Measurements from ENCODE around the gene SMIM38.

Gene SMIM38

DNA sequence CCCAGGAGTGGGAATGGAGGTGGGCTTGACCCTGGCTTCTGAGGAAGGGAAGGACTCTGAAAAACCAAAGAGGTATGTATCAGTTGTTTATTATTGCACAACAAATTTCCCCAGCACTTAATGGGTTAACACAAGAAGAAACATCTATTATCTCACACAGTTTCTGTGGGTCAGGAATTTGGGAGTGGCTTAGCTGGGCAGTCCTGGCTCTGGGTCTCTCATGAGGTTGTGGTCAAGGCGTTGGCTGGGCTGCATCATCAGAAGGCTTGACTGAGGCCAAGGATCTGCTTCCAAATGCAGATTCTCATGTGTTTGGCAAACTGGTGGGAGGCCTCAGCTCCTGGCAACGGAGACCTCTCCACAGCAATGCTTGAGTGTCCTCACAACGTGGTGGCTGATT lies 17.5 kb upstream of the SMIM38 start:
- TF ChIP-seq TAF1 (IDR thresholded peaks at IDR 0.05; ENCODE audit: borderline replicate concordance, insufficient read depth, low read length) (no peak), SIN3A (IDR thresholded peaks at IDR 0.05; ENCODE audit: borderline replicate concordance, insufficient read depth, low read length) (no peak), FOXP2 (optimal IDR thresholded peaks at IDR 0.05; ENCODE audit: borderline replicate concordance, extremely low read depth, extremely low read length, insufficient read depth) (no peak), POLR2AphosphoS5 (IDR thresholded peaks at IDR 0.05; ENCODE audit: low read depth, low read length) (no peak)
- TF ChIP-seq, protein P1, sequence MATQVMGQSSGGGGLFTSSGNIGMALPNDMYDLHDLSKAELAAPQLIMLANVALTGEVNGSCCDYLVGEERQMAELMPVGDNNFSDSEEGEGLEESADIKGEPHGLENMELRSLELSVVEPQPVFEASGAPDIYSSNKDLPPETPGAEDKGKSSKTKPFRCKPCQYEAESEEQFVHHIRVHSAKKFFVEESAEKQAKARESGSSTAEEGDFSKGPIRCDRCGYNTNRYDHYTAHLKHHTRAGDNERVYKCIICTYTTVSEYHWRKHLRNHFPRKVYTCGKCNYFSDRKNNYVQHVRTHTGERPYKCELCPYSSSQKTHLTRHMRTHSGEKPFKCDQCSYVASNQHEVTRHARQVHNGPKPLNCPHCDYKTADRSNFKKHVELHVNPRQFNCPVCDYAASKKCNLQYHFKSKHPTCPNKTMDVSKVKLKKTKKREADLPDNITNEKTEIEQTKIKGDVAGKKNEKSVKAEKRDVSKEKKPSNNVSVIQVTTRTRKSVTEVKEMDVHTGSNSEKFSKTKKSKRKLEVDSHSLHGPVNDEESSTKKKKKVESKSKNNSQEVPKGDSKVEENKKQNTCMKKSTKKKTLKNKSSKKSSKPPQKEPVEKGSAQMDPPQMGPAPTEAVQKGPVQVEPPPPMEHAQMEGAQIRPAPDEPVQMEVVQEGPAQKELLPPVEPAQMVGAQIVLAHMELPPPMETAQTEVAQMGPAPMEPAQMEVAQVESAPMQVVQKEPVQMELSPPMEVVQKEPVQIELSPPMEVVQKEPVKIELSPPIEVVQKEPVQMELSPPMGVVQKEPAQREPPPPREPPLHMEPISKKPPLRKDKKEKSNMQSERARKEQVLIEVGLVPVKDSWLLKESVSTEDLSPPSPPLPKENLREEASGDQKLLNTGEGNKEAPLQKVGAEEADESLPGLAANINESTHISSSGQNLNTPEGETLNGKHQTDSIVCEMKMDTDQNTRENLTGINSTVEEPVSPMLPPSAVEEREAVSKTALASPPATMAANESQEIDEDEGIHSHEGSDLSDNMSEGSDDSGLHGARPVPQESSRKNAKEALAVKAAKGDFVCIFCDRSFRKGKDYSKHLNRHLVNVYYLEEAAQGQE (IDR thresholded peaks at IDR 0.05; ENCODE audit: insufficient read depth in 1 of 2, low read depth in 2 of 2, low read length in 2 of 2): no peak

DNA sequence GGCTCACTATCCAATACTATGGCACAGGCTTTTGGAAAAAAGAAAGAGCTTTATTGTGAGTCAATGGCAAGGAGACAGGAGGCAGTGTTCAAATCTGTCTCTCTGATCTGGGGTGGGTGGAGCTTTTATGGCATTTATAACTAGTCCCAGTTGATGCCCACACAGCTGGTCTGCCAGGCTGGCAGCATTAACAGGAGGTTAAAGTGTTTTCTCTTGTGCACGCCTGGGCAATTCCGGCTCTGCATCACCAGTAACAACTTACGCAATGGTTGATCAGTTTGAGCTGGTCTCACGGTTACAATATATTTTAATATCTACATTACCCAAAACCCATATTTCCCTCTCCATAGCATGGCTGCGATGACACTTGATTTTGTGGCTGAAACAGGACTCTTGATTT lies 15.1 kb upstream of the SMIM38 start:
- TF ChIP-seq TAF1 (IDR thresholded peaks at IDR 0.05; ENCODE audit: borderline replicate concordance, insufficient read depth, low read length) (no peak), POLR2AphosphoS5 (IDR thresholded peaks at IDR 0.05; ENCODE audit: low read depth, low read length) (no peak), FOXP2 (optimal IDR thresholded peaks at IDR 0.05; ENCODE audit: borderline replicate concordance, extremely low read depth, extremely low read length, insufficient read depth) (no peak), SIN3A (IDR thresholded peaks at IDR 0.05; ENCODE audit: borderline replicate concordance, insufficient read depth, low read length) (no peak)
- TF ChIP-seq, protein P1 (IDR thresholded peaks at IDR 0.05; ENCODE audit: insufficient read depth in 1 of 2, low read depth in 2 of 2, low read length in 2 of 2): no peak

DNA sequence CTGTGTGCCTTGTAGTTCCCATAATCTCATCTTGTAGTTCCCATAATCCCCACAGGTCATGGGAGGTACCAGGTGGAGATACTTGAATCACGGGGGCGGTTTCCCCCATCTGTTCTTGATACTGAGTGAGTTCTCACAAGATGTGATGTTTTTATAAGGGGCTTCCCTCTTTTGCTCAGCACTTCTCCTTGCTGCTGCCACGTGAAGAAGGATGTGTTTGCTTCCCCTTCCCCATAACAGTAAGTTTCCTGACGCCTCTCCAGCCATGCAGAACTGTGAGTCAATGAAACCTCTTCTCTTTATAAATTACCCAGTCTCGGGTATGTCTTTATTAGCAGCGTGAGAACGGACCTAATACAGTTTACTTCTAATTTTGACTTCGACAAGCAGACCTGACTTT lies 14.0 kb upstream of the SMIM38 start:
- TF ChIP-seq SIN3A (IDR thresholded peaks at IDR 0.05; ENCODE audit: borderline replicate concordance, insufficient read depth, low read length) (no peak), FOXP2 (optimal IDR thresholded peaks at IDR 0.05; ENCODE audit: borderline replicate concordance, extremely low read depth, extremely low read length, insufficient read depth) (no peak), POLR2AphosphoS5 (IDR thresholded peaks at IDR 0.05; ENCODE audit: low read depth, low read length) (no peak), TAF1 (IDR thresholded peaks at IDR 0.05; ENCODE audit: borderline replicate concordance, insufficient read depth, low read length) (no peak)
- TF ChIP-seq, protein P1 (IDR thresholded peaks at IDR 0.05; ENCODE audit: insufficient read depth in 1 of 2, low read depth in 2 of 2, low read length in 2 of 2): no peak

DNA sequence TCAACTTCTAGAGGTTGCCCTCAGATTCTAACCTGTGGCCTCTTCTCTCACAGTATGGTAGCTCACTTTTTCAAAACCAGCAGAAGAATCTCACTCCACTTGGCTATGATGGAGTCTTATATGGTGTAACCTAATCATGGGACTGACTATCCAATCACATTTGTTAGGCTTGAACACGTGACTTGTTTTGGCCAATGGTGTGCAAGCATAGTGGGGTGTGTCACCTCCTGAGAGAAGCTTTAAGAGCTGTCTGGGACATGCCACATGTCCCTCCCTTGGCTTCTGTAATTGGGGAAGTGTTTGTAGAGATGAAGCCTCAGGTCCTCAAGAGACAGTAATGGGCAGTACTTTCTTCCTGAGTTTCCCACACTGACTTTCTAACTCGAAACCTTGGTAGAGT lies 12.8 kb upstream of the SMIM38 start:
- TF ChIP-seq, protein P1 (IDR thresholded peaks at IDR 0.05; ENCODE audit: insufficient read depth in 1 of 2, low read depth in 2 of 2, low read length in 2 of 2): no peak

DNA sequence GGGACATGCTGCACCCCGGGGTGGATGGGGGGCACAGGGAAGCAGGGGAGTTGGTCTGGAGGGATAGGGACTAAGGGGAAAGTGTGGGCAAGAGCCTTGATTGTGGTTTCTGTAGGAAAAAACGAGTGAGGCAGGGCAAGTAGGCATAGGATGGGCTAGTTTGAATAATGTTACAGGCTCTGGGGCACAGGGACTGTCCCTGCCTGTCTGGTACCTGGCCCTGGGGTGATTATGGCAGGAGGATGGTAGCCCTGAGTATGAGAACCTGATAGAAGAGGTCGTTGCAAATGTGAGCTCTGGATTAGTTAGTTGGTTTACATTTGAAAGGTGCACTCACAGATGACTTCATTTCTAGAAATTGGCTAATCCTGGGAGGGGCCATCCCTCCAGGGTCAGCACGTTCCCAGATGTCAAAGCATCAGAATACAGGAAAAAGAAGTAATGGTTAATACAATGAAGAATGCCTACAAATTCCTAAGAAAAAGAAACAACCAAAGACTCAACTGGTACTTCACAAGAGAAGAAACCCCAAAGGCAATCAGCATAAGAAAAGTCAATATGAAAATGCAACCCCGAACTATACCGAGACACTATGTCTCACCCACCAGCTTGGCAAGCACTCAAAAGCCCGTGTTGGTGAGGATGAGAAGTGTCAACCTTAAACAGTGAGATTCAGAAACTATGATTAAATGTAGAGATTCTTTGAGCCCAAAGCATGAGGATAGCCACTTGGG lies 11.3 kb upstream of the SMIM38 start:
- TF ChIP-seq, protein P1 (IDR thresholded peaks at IDR 0.05; ENCODE audit: insufficient read depth in 1 of 2, low read depth in 2 of 2, low read length in 2 of 2): no peak
- TF ChIP-seq TAF1 (IDR thresholded peaks at IDR 0.05; ENCODE audit: borderline replicate concordance, insufficient read depth, low read length): no peak

Data from PFSK-1 (cell line).